GM12878 (cell line): ENCODE measurements around the gene NPRL2.

Experiments
- BRCA1 ChIP-seq: IDR thresholded peaks from 2 replicates; pipeline ENCODE4 v1.6.1; 2011; ENCODE audit warnings: low read depth, low read length, improper control_type of control experiment
- CEBPZ ChIP-seq: fragments of 150-350 bp; IDR thresholded peaks from 2 replicates; pipeline ENCODE4 v1.6.1; 2016; ENCODE audit warnings: low read depth, low read length
- EGR1 ChIP-seq, 2 experiments: IDR thresholded peaks; 1 replicate in 1 of 2; 2 replicates in 1 of 2; pipeline ENCODE4 v1.6.1; 2011 to 2012; ENCODE audit warnings: low read depth in 2 of 2, low read length in 2 of 2, borderline replicate concordance in 1 of 2, mild to moderate bottlenecking in 1 of 2, moderate library complexity in 1 of 2
- GABPA ChIP-seq: IDR thresholded peaks from 2 replicates; pipeline ENCODE4 v1.6.1; 2014; ENCODE audit warnings: antibody characterized with exemption, low read depth, mild to moderate bottlenecking, inconsistent platforms
- GATAD2B ChIP-seq: fragments of 450-650 bp; conservative IDR thresholded peaks from 2 replicates; pipeline ENCODE4 v1.6.1; 2017; ENCODE audit warnings: low read depth, mild to moderate bottlenecking, moderate library complexity
- HDAC6 ChIP-seq: fragments of 200-600 bp; sonication (generic); IDR thresholded peaks from one replicate; pipeline ENCODE4 v1.8.0; 2017; ENCODE audit warnings: antibody characterized with exemption; ENCODE audit not compliant: unreplicated experiment
- MYC ChIP-seq: IDR thresholded peaks from 2 replicates; pipeline ENCODE4 v1.6.1; 2011; ENCODE audit warnings: mild to moderate bottlenecking, low read length, moderate library complexity, inconsistent platforms; ENCODE audit not compliant: insufficient read depth, insufficient replicate concordance, insufficient read length, severe bottlenecking
- SIN3A ChIP-seq: IDR thresholded peaks from 2 replicates; pipeline ENCODE4 v1.6.1; 2012; ENCODE audit warnings: low read depth, low read length, improper control_type of control experiment
- SP1 ChIP-seq: IDR thresholded peaks from one replicate; pipeline ENCODE4 v1.6.1; 2011; ENCODE audit warnings: low read depth, low read length
- TAF1 ChIP-seq: IDR thresholded peaks from 2 replicates; pipeline ENCODE4 v1.6.1; 2011; ENCODE audit warnings: mild to moderate bottlenecking, low read depth, low read length, borderline replicate concordance
- ZNF274 ChIP-seq: IDR thresholded peaks from one replicate; pipeline ENCODE4 v1.8.0; 2011; ENCODE audit not compliant: insufficient read length, insufficient read depth
- TF ChIP-seq, protein P1 (sequence below): IDR thresholded peaks from 2 replicates; pipeline ENCODE4 v1.6.1; 2011; ENCODE audit warnings: borderline replicate concordance, low read depth, mild to moderate bottlenecking, moderate library complexity, mixed read lengths, low read length; ENCODE audit not compliant: insufficient read depth; ENCODE audit errors: extremely low read length
- TF ChIP-seq, protein P2 (sequence below), 3 experiments: IDR thresholded peaks in 2 of 3; conservative IDR thresholded peaks in 1 of 3; 2 replicates each; pipeline ENCODE4 v1.5.1; 2011; ENCODE audit warnings: low read depth in 3 of 3, low read length in 3 of 3, mild to moderate bottlenecking in 3 of 3, control low read depth in 2 of 3, moderate library complexity in 2 of 3, inconsistent platforms in 1 of 3, mixed read lengths in 1 of 3; ENCODE audit not compliant: control insufficient read depth in 2 of 3, insufficient read depth in 1 of 3; ENCODE audit errors: extremely low read depth in 1 of 3

- TF ChIP-seq MYC (no peak), GATAD2B (no peak), BRCA1 (no peak), ZNF274 (no peak), SIN3A (no peak), EGR1 (IDR thresholded peaks at IDR 0.05; ENCODE audit: borderline replicate concordance in 1 of 2, low read depth in 2 of 2, low read length in 2 of 2) (no peak), SP1 (no peak), GABPA (no peak), CEBPZ (no peak), TAF1 (no peak), HDAC6 (no peak)
- TF ChIP-seq, protein P1, sequence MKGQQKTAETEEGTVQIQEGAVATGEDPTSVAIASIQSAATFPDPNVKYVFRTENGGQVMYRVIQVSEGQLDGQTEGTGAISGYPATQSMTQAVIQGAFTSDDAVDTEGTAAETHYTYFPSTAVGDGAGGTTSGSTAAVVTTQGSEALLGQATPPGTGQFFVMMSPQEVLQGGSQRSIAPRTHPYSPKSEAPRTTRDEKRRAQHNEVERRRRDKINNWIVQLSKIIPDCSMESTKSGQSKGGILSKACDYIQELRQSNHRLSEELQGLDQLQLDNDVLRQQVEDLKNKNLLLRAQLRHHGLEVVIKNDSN: no peak
- TF ChIP-seq, protein P2, sequence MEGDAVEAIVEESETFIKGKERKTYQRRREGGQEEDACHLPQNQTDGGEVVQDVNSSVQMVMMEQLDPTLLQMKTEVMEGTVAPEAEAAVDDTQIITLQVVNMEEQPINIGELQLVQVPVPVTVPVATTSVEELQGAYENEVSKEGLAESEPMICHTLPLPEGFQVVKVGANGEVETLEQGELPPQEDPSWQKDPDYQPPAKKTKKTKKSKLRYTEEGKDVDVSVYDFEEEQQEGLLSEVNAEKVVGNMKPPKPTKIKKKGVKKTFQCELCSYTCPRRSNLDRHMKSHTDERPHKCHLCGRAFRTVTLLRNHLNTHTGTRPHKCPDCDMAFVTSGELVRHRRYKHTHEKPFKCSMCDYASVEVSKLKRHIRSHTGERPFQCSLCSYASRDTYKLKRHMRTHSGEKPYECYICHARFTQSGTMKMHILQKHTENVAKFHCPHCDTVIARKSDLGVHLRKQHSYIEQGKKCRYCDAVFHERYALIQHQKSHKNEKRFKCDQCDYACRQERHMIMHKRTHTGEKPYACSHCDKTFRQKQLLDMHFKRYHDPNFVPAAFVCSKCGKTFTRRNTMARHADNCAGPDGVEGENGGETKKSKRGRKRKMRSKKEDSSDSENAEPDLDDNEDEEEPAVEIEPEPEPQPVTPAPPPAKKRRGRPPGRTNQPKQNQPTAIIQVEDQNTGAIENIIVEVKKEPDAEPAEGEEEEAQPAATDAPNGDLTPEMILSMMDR (IDR thresholded peaks at IDR 0.05 in 2 of 3, conservative IDR thresholded peaks at IDR 0.05 in 1 of 3; ENCODE audit: control insufficient read depth in 2 of 3, extremely low read depth in 1 of 3, insufficient read depth in 1 of 3, low read depth in 3 of 3, low read length in 3 of 3): no peak
These were observed 2.9 kb upstream of the NPRL2 start for GRCh38 chr3:50353245-50354004.
